Gastroesophageal sphincter (tissue), 4 donors: ENCODE results near the gene MAGOH. TPM values are rescaled to one million over a fixed set of nuclear protein-coding genes. Genes with fewer than 3 reads are reported as not detected.

Experiments used
- ATAC-seq: fragments of 150-250 bp; one replicate; pipeline ENCODE4 v1.9.1; 2016; ENCODE audit warnings: mild to moderate bottlenecking, moderate library complexity
- H3K27ac ChIP-seq, 4 donors: fragments of 200-600 bp; sonication (generic) in 3 of 4; 1 replicate in 3 of 4; 2 replicates in 1 of 4; pipeline ENCODE4 v1.5.1; 2016 to 2019
- H3K27me3 ChIP-seq: fragments of 200-600 bp; sonication (generic); one replicate; pipeline ENCODE4 v1.5.1; 2019
- H3K36me3 ChIP-seq, 2 donors: fragments of 200-600 bp; sonication (generic); one replicate each; pipeline ENCODE4 v1.5.1; 2019; ENCODE audit warnings: control low read depth in 1 of 2
- H3K4me1 ChIP-seq, 3 donors: fragments of 200-600 bp; sonication (generic); 1 replicate in 2 of 3; 2 replicates in 1 of 3; pipeline ENCODE4 v1.5.1; 2016 to 2019; ENCODE audit warnings: control low read depth in 2 of 3
- H3K4me3 ChIP-seq, 2 donors: fragments of 200-600 bp; sonication (generic); one replicate each; pipeline ENCODE4 v1.5.1; 2019; ENCODE audit warnings: mild to moderate bottlenecking in 1 of 2, moderate library complexity in 1 of 2
- H3K9me3 ChIP-seq, 3 donors: fragments of 200-600 bp; sonication (generic); one replicate each; pipeline ENCODE4 v1.5.1; 2017 to 2019; ENCODE audit warnings: control low read depth in 2 of 3
- EP300 ChIP-seq: sonication (generic); formaldehyde crosslinking; IDR thresholded peaks from one replicate; pipeline ENCODE4 v1.6.1; 2017; ENCODE audit warnings: antibody characterized with exemption, mild to moderate bottlenecking
- POLR2A ChIP-seq, 2 donors: fragments of 450-650 bp; IDR thresholded peaks; one replicate each; pipeline ENCODE4 v1.6.1; 2017; ENCODE audit warnings: antibody characterized with exemption in 2 of 2, mild to moderate bottlenecking in 2 of 2, moderate library complexity in 1 of 2
- POLR2AphosphoS5 ChIP-seq: sonication (generic); formaldehyde crosslinking; IDR thresholded peaks from one replicate; pipeline ENCODE4 v1.6.1; 2017; ENCODE audit warnings: antibody characterized with exemption
- WGBS, 2 donors: methylation state at CpG; one replicate each; pipeline ENCODE4 v1.1.5; 2018; ENCODE audit warnings: low coverage in 1 of 2; 5-methylcytosine and 5-hydroxymethylcytosine counted together
- total RNA-seq, 4 donors: library from RNA; depleted of rRNA; stranded (reverse); fragments of >200 nt; gene quantifications; one replicate each; pipeline ENCODE4 v1.1.0, GENCODE V29; 2016
- TF ChIP-seq, protein P1 (sequence below), 4 experiments: fragments of 200-600 bp in 2 of 4; fragments of 450-650 bp in 2 of 4; sonication (generic) in 1 of 4; IDR thresholded peaks; one replicate each; pipeline ENCODE4 v1.5.1; 2017 to 2019; ENCODE audit warnings: antibody characterized with exemption in 4 of 4, mild to moderate bottlenecking in 2 of 4, moderate library complexity in 2 of 4

Gene MAGOH
- total RNA-seq, 4 donors from 2014 or later: 30.2 to 49.4 (median 32.7) TPM

DNA sequence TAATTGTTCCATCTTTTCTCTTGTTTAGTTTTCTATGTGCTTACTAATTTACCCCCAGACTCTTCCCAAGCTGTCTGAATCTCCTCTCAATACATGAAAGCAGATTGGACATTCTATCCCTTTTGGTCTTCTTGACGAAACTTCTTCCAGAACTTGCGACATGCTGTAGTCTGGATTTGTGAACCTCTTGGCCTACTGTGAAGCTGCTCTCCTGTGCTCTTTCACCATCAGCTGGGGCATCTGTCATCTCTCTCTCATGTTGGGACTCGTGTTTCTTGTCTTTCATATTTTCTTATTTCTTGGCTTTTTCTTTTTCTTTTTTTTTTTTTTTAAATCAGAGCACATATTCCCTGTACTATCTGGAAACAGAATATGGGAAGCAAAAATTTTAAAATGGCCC lies 34.9 kb downstream of the MAGOH start:
- H3K27me3 ChIP-seq: no peaks in the 10 kb centered on the region
- H3K36me3 ChIP-seq: peaks cover 6 to 79% of the 10 kb centered on the region in 2 donors
- no peak overlapping the region for H3K27ac ChIP-seq
- no peaks in the 10 kb centered on the region for H3K9me3 ChIP-seq
- ATAC-seq: no peak
- TF ChIP-seq POLR2AphosphoS5 (no peak), EP300 (no peak), POLR2A (IDR thresholded peaks at IDR 0.05) (no peak)
- TF ChIP-seq, protein P1, sequence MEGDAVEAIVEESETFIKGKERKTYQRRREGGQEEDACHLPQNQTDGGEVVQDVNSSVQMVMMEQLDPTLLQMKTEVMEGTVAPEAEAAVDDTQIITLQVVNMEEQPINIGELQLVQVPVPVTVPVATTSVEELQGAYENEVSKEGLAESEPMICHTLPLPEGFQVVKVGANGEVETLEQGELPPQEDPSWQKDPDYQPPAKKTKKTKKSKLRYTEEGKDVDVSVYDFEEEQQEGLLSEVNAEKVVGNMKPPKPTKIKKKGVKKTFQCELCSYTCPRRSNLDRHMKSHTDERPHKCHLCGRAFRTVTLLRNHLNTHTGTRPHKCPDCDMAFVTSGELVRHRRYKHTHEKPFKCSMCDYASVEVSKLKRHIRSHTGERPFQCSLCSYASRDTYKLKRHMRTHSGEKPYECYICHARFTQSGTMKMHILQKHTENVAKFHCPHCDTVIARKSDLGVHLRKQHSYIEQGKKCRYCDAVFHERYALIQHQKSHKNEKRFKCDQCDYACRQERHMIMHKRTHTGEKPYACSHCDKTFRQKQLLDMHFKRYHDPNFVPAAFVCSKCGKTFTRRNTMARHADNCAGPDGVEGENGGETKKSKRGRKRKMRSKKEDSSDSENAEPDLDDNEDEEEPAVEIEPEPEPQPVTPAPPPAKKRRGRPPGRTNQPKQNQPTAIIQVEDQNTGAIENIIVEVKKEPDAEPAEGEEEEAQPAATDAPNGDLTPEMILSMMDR (IDR thresholded peaks at IDR 0.05): no peak
- 90 to 97% methylated on average over 2 to 3 of the region's 3 CpGs for WGBS, 2 donors
- H3K4me3 ChIP-seq: no peak overlapping the region
- H3K4me1 ChIP-seq: peaks cover 0 to 9% (median 0%) of the 10 kb centered on the region in 3 donors

DNA sequence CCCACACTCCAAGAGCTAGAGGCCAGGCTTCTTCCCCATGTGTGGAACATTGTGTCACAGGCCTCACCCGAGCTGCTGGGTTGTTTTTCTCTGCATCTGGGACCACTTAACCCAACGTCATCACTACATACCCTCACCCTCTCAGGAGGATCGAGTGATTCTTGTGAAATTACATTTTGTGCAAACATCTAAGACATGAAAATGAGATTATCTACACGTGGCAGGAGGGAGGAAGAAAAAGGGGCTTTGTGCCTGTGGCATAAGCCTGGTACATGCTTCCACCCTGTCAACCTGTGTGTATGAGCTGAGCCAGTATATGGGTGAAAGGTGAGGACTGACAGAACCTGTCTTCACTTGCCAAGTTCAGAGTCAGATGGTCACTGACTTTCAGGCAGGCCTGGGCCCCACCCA lies 40.1 kb downstream of the MAGOH start:
- H3K4me1 ChIP-seq: peaks cover 10 to 43% (median 15%) of the 10 kb centered on the region in 3 donors
- no peak for TF ChIP-seq POLR2A (IDR thresholded peaks at IDR 0.05)
- TF ChIP-seq EP300: no peak
- no peak for TF ChIP-seq POLR2AphosphoS5
- TF ChIP-seq, protein P1 (IDR thresholded peaks at IDR 0.05): no peak
- peaks cover 6 to 27% of the 10 kb centered on the region in 2 donors for H3K36me3 ChIP-seq
- no peaks in the 10 kb centered on the region for H3K27me3 ChIP-seq
- no peaks in the 10 kb centered on the region for H3K9me3 ChIP-seq
- WGBS, 2 donors: 39 to 60% methylated on average over 4 of the region's 4 CpGs
- H3K4me3 ChIP-seq: peak overlapping the region in 1 of 2 donors; percentile 90
- no peak for ATAC-seq
- H3K27ac ChIP-seq: peak overlapping the region in 3 of 4 donors; percentile 96 to 99 (median 98)

DNA sequence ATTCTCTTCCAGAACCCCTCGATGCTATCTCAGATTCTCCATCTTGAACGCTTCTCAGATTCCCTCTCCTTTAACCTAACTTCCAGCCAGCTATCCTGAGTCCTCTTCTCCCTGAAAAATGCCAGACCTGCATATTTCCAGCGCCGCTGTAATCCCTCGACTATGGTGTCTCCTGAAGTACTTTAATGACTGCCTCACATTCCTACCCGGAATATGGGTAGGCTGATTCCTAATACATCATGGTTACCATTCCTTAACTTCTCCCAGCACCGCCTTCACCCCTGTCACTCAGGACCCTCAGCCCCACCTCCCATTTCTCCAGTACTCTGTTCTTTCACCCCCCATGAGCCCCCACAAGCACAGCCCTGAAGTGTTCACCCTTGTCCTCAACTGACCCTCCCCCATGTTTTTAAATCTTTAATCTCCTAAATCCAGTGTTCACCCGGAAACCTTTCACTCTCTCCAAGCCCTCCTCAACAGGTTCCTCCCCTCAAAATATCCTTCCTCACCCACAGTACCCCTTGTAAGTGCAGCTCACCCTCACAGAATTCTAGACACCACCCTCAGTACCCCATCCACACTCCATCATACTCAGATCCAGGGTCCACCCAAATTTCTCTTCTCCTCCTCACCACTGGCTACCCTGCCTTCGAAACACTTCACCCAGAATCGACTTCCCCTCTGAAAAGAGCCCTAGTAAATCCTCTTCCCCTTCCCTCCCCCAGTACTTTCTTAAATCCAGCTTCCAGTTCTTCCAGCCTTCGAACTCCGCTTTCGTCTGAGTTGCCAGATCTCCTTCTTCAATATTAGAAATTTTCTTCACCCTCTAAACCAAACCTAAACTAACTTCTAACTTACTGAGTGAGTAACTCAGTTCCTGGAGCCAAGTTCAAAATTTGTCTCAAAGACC lies 40.8 kb downstream of the MAGOH start:
- Histone ChIP-seq H3K4me1 (peaks cover 10 to 43% (median 15%) of the 10 kb centered on the region in 3 donors), H3K27ac (peak overlapping the region; percentile 90 to 99 (median 97)), H3K27me3 (no peaks in the 10 kb centered on the region), H3K36me3 (peaks cover 6 to 20% of the 10 kb centered on the region in 2 donors), H3K4me3 (peak overlapping the region; percentile 66 to 90), H3K9me3 (no peaks in the 10 kb centered on the region)
- ATAC-seq: peak; percentile 6
- 30 to 35% methylated on average over 13 of the region's 13 CpGs for WGBS, 2 donors
- TF ChIP-seq EP300 (no peak), POLR2AphosphoS5 (peak; percentile 39), POLR2A (IDR thresholded peaks at IDR 0.05) (no peak)
- TF ChIP-seq, protein P1 (IDR thresholded peaks at IDR 0.05): no peak

DNA sequence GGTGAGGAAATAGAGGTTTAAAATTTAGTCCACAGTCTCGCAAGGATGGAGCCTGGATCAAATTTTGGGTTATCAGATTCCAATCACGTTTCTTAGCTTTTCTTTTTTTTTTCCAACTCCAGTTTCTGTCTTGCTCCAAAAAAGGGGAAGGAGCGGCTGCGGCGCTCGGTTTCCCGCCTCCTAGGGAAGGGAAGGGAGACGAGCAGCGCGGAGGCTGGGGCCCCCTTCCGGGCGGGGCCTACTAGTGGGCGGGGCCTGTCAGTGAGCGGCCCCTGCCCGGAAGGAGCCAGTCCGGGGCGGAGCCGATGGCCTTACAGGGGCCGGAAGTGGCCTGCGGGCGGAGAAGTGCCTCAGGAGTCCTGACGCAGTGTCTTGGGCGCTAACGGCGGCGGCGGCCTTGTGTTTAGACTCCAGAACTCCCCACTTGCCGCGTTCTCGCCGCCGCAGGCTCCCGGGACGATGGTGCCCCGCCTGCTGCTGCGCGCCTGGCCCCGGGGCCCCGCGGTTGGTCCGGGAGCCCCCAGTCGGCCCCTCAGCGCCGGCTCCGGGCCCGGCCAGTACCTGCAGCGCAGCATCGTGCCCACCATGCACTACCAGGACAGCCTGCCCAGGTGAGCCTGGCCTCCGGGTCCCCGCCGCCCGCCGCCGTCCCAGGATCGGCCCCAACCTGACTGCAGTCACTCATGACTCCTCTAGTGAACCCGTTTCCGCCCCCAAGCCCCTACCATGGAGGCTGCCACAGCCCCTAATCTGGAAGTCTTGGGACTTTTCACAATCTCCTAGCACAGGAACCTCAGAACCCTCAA lies 41.6 kb downstream of the MAGOH start, which contains the start of gene CPT2:
Gene CPT2, plus strand, starts transcription at position 340 of the 806 bp plus-strand sequence. Its CDS starts 120 bp downstream, at position 460.
- H3K9me3 ChIP-seq: no peaks in the 10 kb centered on the region
- no peaks in the 10 kb centered on the region for H3K27me3 ChIP-seq
- peak; percentile 99 for ATAC-seq
- H3K27ac ChIP-seq: peak within 1 kb of the TSS; percentile 90 to 99 (median 97)
- WGBS, 2 donors: 0 to 2% methylated on average over 5 to 8 of the region's 57 CpGs
- TF ChIP-seq, protein P1 (IDR thresholded peaks at IDR 0.05): peak in 1 of 4 experiments; percentile 29
- TF ChIP-seq EP300 (no peak), POLR2A (IDR thresholded peaks at IDR 0.05) (peak; percentile 98), POLR2AphosphoS5 (peak; percentile 99)
- H3K4me3 ChIP-seq: peak within 1 kb of the TSS; percentile 66 to 90
- H3K4me1 ChIP-seq: peaks cover 10 to 43% (median 15%) of the 10 kb centered on the region in 3 donors
- H3K36me3 ChIP-seq: peaks cover 0 to 12% of the 10 kb centered on the region in 2 donors
